ENCODE measurements around the gene TREH.

- TF ChIP-seq, protein P1, sequence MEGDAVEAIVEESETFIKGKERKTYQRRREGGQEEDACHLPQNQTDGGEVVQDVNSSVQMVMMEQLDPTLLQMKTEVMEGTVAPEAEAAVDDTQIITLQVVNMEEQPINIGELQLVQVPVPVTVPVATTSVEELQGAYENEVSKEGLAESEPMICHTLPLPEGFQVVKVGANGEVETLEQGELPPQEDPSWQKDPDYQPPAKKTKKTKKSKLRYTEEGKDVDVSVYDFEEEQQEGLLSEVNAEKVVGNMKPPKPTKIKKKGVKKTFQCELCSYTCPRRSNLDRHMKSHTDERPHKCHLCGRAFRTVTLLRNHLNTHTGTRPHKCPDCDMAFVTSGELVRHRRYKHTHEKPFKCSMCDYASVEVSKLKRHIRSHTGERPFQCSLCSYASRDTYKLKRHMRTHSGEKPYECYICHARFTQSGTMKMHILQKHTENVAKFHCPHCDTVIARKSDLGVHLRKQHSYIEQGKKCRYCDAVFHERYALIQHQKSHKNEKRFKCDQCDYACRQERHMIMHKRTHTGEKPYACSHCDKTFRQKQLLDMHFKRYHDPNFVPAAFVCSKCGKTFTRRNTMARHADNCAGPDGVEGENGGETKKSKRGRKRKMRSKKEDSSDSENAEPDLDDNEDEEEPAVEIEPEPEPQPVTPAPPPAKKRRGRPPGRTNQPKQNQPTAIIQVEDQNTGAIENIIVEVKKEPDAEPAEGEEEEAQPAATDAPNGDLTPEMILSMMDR (IDR thresholded peaks at IDR 0.05) = no peak
- no peak for TF ChIP-seq POLR2A (IDR thresholded peaks at IDR 0.05)
Observed at GRCh38 chr11:118650366-118650765, 29.1 kb downstream of the TREH start.

Measured in body of pancreas (tissue), 4 donors.